HEK293 (cell line): ENCODE data around the gene SBK2.

Experiments used
- ZNF350 ChIP-seq: fragments of 450-650 bp; formaldehyde crosslinking; IDR thresholded peaks from 2 replicates; pipeline ENCODE4 v1.5.0; 2017; ENCODE audit warnings: missing biosample characterization, mild to moderate bottlenecking, missing genetic modification characterization
- ZNF830 ChIP-seq: fragments of 450-650 bp; IDR thresholded peaks from 2 replicates; pipeline ENCODE4 v1.5.0; 2018; ENCODE audit warnings: missing biosample characterization, missing genetic modification characterization, low read depth, mild to moderate bottlenecking, moderate library complexity
- TF ChIP-seq, protein P1 (sequence below): fragments of 450-650 bp; formaldehyde crosslinking; IDR thresholded peaks from 2 replicates; pipeline ENCODE4 v1.5.1; 2016; ENCODE audit warnings: missing biosample characterization, missing genetic modification characterization

DNA sequence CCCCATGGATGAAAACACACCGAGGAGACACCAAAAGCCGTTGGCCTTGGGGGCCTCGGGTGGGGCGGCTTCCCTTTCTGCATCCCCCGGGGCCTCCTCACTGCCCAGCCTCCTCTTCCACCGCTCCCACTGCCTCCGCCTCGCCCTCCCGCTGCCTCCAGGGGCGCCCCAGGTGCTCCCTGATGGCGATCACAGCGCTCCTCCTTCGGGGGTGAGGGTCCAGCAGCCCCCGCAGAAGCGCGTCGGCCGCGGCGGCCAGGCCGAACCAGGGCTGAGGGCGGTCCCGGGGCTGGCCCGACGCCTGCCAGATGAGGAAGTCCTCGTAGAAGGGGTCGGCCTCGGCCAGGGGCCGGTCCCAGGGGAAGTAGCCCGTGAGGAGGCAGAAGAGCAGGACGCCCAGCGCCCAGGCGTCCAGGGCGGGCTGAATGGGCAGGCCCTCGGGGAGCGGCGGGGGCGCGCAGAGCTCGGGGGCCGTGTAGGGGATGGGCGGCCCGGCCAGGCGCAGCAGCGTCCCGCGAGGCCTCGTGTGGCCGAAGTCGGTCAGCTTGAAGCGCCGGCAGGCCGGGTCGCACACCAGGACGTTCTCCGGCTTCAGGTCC lies 7.2 kb downstream of the SBK2 start:
- TF ChIP-seq ZNF350 (tag by site-specific recombination) (no peak), ZNF830 (tag by site-specific recombination) (no peak)
- TF ChIP-seq, protein P1, sequence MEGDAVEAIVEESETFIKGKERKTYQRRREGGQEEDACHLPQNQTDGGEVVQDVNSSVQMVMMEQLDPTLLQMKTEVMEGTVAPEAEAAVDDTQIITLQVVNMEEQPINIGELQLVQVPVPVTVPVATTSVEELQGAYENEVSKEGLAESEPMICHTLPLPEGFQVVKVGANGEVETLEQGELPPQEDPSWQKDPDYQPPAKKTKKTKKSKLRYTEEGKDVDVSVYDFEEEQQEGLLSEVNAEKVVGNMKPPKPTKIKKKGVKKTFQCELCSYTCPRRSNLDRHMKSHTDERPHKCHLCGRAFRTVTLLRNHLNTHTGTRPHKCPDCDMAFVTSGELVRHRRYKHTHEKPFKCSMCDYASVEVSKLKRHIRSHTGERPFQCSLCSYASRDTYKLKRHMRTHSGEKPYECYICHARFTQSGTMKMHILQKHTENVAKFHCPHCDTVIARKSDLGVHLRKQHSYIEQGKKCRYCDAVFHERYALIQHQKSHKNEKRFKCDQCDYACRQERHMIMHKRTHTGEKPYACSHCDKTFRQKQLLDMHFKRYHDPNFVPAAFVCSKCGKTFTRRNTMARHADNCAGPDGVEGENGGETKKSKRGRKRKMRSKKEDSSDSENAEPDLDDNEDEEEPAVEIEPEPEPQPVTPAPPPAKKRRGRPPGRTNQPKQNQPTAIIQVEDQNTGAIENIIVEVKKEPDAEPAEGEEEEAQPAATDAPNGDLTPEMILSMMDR = no peak
